GM10847 (cell line): ENCODE measurements around the gene CDHR1.

ENCODE experiments used
- POLR2A ChIP-seq: IDR thresholded peaks from 2 replicates; pipeline ENCODE4 v1.6.1; 2011; ENCODE audit not compliant: insufficient read length; ENCODE audit errors: extremely low read depth

The CDHR1 gene

DNA sequence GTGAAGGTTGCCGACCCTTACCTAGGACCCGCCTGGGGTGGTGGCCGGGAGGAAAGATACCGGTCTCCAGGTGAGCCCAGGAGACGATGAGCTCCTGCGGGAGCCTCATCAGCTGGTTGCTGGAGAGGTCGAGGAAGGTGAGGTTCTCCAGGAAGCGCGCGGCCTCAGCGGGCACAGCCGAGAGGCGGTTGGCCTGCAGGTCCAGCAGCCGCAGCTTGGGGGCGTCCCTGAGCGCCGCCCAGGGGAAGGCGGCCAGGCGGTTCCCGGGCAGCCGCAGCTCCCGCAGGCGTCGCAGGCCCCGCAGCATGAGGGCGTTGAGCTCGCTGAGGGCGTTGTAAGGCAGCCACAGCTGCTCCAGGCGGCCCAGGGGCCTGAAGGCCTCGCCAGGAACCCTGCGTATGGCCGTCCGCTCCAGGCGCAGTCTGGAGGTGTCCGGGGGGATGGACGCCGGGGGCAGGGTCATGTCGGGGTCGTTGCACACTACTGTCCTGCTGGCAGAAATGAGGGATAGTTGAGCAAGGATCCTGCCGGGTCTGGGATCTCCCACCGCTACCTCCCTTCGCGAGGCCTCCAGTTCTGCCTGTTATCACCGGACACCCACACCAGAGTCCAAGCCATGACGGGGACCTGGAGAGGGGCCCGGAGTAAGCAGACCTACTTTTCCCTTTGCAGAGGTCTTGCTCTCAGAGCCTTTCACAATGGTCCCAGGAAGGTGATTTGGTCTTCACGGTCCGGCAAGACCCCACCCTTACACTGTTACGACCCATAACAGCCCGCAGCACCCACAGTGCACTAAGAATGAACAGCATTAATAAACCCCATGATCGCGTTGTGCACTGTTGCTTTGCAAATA, 43.1 kb downstream of the CDHR1 start:
- TF ChIP-seq POLR2A = no peak

- TF ChIP-seq POLR2A = no peak
Measured at GRCh38 chr10:84238909-84239308, 44.6 kb downstream of the CDHR1 start.

DNA sequence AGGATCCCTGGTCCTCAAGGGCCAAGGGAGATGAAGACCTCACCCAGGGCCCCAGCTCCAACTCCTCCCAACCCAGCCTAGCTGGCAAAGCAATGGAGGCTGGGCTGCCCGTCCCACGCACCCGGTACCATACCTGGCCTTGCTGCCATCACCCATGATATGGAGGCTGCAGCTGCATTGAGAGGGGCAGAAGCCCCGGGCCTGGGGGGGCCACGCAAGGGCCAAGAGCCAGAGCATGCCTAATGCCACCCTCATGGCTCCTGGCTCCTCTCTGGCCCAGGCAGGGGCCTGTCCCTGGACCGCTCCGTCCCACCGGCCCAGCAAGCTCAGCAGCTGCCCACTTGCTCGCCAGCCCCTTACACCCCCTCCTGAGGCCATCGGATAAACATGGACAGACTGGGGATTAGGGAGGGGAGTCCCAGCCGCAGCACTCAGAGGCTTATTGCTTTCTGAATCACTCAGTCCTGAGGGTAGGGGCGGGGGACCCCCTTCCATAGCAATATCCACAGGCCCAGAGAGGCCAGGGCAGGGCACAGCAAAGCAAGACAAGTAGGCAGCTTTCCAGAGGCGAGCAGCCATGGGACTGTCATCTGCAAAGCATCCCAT, 47.0 kb downstream of the CDHR1 start, which contains the start of gene LRIT1:
Gene LRIT1, minus strand, starts transcription at position 362 of the 606 bp plus-strand sequence. Its CDS starts 107 bp downstream, at position 255.
- TF ChIP-seq POLR2A = no peak

DNA sequence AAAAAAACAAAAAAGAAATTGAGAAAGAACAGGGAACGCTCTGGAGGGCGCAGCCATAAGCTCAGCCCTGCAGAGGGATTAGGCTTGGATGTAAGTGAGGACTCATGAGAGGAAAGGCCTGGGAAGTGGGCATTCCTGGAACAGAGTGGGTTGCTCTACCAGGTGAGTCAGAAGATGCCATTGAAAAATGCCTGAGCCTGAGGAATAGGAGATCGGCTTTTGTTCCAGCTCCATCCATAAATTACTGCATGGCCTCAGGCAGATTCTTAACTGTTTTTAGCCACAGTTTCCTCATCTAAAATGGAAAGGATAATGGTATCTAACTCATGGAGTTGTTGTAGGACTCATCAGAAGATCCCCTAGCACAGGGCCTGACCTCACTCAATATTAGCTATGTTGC, 49.4 kb downstream of the CDHR1 start:
- TF ChIP-seq POLR2A = no peak

DNA sequence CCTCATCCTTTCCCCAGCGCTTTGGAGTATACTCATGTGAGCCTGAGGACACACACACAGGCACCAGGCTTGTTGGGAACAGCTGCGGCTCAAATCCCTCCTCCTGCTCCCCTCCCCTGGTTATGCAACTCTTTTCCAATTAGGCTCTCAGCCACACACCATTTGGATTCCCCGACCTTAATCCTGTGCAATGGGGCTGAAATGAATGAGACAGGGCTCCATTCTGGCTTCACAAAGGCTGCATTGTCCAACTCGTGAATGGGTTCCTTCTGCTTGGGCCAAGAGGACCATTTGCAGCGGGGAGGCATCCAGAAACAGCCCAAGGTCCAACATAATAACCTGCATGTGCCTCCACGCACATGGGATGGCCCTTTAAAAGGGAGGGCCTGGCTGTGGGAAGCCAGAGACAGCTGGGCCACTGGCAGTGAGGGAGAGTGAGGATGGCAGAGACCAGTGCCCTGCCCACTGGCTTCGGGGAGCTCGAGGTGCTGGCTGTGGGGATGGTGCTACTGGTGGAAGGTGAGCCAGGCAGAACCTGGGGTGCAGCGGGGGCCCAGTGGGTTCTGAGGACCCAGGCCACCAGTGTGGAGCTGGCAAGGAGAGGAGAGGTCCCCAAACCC, 50.4 kb downstream of the CDHR1 start, which contains the start of gene RGR:
Gene RGR, plus strand, starts transcription at position 403 of the 620 bp plus-strand sequence. Its CDS starts 38 bp downstream, at position 441.
- no peak for TF ChIP-seq POLR2A

DNA sequence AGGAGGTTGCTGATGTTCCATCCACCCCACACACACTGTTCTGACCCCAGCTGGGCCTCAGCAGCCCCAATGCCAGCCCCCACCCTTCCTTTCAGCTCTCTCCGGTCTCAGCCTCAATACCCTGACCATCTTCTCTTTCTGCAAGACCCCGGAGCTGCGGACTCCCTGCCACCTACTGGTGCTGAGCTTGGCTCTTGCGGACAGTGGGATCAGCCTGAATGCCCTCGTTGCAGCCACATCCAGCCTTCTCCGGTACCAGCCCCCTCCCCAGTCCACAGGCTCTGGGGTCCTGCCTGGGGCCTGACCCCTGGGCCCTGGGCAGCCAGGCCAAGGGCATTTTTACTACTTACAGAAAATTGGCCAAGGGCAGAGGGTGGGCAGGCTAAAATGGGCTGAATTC, 53.2 kb downstream of the CDHR1 start:
- no peak for TF ChIP-seq POLR2A

DNA sequence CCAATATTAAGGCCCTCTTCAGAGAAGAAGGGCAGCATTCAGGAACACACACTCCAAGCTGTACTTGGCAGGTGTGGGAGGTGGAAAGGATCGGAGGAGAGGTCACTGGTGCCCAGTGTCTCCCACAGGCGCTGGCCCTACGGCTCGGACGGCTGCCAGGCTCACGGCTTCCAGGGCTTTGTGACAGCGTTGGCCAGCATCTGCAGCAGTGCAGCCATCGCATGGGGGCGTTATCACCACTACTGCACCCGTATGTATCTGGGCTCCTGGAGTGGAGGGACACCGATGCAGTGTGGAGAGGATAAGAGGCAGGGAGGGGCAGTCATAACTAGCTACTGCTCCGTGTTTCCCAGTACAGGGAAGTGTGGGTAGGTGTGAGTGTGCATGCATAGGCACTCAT, 54.5 kb downstream of the CDHR1 start:
- TF ChIP-seq POLR2A = no peak

GRCh38 chr10:84254552-84255478, 60.5 kb downstream of the CDHR1 start:
- no peak for TF ChIP-seq POLR2A

GRCh38 chr10:84256510-84257342, 62.4 kb downstream of the CDHR1 start:
- TF ChIP-seq POLR2A = no peak

GRCh38 chr10:84257343-84258020, 63.1 kb downstream of the CDHR1 start:
- TF ChIP-seq POLR2A = no peak

DNA sequence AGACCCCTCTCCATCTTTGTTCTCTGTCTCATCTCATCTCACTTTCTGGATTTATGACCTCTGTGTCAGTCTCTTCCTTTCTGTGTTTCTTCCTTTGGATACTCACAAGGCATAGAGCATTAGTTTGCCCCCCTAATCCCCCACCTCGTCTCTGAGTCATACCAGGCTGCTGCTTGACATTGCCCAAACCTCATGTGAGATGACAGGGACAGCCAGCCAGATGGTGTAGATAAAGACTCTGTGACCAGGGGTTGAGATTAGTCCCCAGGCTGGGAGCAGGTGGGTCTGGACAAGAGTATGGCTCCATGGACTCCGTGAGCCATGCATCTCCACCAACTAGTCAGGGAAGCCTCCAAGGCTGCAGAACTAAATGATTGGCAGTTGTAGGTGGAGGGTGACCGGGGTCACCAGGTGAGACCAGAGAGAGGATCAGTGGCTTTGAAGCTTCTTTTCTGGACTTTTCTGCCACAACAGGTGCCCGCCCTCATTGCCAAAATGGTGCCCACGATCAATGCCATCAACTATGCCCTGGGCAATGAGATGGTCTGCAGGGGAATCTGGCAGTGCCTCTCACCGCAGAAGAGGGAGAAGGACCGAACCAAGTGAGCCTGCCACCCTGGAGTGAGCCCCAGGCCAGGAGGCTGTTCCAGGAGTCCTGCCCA, 63.8 kb downstream of the CDHR1 start:
- TF ChIP-seq POLR2A = no peak

DNA sequence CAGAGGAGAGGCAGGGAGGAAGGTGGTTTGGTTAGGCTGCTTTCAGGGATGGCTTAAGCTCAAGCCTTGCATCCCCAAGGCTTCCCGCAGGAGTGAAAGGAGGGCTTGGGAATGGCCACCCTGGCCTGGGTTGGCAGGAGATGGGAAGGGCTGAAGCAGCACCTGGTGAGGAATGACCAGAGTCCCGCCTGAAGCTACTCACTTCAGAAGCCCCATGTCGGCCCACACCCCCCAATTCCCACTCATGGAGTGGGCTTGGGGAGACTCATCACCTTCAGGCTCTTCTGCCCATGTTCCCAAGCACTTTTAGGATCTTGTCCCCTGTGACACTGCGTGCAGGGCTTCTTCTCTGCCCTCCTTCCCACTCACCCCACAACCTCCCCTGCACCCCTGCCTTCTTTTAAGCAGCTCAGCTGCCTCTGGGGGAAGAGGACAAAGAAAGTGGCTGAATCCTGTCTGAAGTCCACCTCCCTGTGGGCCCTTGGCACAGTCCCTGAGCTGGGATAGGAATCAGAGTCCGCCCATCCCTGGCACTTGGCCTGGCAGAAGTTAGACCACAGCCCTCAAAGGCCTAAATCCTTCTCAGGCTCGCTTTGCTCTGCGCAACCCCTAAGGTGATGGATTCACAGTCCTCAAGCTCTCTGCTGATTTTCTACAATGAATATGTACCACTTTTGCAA, 67.0 kb downstream of the CDHR1 start:
- TF ChIP-seq POLR2A = no peak
